Stimulated activated naive CD8-positive, alpha-beta T cell treated with anti-CD3 and anti-CD28 coated beads, Interleukin-15, Interleukin-2, amounts not matched to agents 100 ng/mL and 50 ng/mL, for 24 hours (primary cell): ENCODE results near the gene FOXP4.

Source experiments
- H3K27ac Mint-ChIP-seq: one replicate; pipeline ENCODE4 v1.8.0; 2021; ENCODE audit warnings: mild to moderate bottlenecking, mixed read lengths
- H3K27me3 Mint-ChIP-seq: one replicate; pipeline ENCODE4 v1.8.0; 2021; ENCODE audit warnings: mixed read lengths
- H3K36me3 Mint-ChIP-seq: one replicate; pipeline ENCODE4 v1.8.0; 2021; ENCODE audit warnings: low read depth, mixed read lengths
- H3K4me1 Mint-ChIP-seq: one replicate; pipeline ENCODE4 v1.8.0; 2021; ENCODE audit warnings: low read depth, mixed read lengths
- H3K4me3 Mint-ChIP-seq: one replicate; pipeline ENCODE4 v1.8.0; 2021; ENCODE audit warnings: mild to moderate bottlenecking, mixed read lengths
- H3K9me3 Mint-ChIP-seq: one replicate; pipeline ENCODE4 v1.8.0; 2021; ENCODE audit warnings: mixed read lengths

Gene FOXP4

DNA sequence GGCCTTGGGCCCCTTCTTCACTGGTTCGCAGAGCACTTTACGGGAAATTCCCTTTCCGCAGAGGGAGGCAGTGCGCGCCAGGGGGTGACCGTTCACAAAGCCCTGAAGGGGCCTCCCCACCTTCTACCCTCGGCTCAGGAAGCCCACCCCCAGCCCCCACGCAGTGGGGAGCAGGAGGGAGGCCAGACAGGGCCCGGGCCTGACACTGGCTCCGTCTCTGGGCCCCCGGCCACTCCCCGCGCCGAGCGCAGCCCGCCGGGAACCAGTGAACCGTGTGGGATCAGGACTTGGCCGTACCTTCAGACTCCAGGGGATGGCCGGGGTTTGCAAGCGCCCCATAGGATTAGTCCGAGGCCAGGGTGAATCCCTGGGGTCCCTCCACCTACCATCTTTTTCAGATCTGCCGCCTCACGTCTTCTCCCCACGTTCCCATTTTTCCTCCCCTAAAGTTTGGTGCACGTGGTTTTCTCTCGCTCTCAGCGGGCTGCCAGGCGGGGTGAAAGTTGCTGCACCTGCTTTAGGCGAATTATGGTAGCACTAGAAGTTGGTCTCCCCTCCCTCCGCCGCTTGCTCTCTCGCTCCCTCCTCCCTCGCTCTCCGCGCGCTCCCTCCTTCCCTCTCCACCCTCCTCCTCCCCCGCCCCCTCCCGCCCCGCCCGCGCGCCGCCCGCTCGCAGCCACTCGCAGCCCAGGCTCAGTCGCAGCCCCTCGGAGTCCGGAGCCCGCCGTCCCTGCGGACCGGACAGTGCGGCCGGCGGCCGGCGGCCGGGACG lies at the start of gene FOXP4:
FOXP4 (plus strand) TSS at position 679 of the 772 bp plus-strand sequence. CDS start 19,380 bp downstream, outside the sequence.
- H3K27ac Mint-ChIP-seq, result peak within 1 kb of the TSS; percentile 83
- H3K4me3 Mint-ChIP-seq, result peak within 1 kb of the TSS; percentile 90
- H3K27me3 Mint-ChIP-seq, result peaks cover 12% of the 10 kb centered on the region
- peaks cover 35% of the 10 kb centered on the region for H3K4me1 Mint-ChIP-seq
- no peaks in the 10 kb centered on the region for H3K9me3 Mint-ChIP-seq
- H3K36me3 Mint-ChIP-seq, result peaks cover 9% of the 10 kb centered on the region

DNA sequence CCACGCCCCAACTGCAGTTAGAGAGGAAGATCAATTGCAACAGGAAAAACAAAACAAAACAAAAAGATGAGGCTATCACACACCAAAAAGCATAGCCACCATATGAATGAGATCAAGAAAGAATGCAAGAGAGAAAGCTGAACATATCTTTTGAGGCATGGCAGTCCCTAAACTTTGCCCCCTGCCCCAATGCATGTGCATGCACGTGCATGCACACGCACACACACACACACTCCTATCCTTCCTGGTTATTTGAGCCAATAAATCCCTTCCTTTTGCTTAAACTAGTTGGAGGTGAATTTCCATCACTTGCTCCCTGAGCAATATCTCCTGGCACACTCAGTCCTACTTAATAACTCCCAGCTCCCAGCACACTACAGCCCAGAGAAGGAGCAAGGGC lies 48.6 kb upstream of the FOXP4 start:
- Mint-ChIP-seq H3K4me1 (no peaks in the 10 kb centered on the region), H3K27ac (no peak overlapping the region), H3K36me3 (no peaks in the 10 kb centered on the region), H3K9me3 (no peaks in the 10 kb centered on the region), H3K27me3 (peaks cover 43% of the 10 kb centered on the region), H3K4me3 (no peak overlapping the region)

- Mint-ChIP-seq H3K4me1 (peaks cover 3% of the 10 kb centered on the region), H3K4me3 (no peak overlapping the region), H3K27ac (no peak overlapping the region), H3K36me3 (no peaks in the 10 kb centered on the region), H3K27me3 (peaks cover 44% of the 10 kb centered on the region), H3K9me3 (no peaks in the 10 kb centered on the region)
Measured at GRCh38 chr6:41497994-41498393, 48.2 kb upstream of the FOXP4 start.

GRCh38 chr6:41498968-41499599 lies 47.1 kb upstream of the FOXP4 start:
- H3K9me3 Mint-ChIP-seq, result no peaks in the 10 kb centered on the region
- H3K27me3 Mint-ChIP-seq, result peaks cover 46% of the 10 kb centered on the region
- no peaks in the 10 kb centered on the region for H3K36me3 Mint-ChIP-seq
- H3K4me1 Mint-ChIP-seq, result peaks cover 9% of the 10 kb centered on the region
- H3K27ac Mint-ChIP-seq, result no peak overlapping the region
- H3K4me3 Mint-ChIP-seq, result no peak overlapping the region

DNA sequence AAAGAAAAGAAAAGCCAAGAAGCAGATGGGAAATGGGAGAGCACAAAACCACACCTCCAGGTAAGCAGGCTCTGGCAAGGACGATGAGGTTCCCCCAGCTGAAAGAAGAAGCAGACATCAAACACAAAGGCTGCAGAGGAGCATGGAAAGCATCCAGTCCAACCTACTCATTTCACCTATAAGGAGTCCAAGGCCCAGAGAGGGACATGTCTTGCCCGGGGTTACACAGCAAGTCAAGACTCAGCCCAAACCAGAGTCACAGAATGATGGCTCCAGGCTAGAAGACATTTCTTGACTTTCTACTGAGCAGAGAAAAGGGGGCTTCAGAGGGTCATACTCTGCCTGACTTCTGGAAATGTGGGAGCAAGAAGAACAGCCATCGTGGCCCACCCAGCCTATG lies 45.6 kb upstream of the FOXP4 start:
- Mint-ChIP-seq H3K9me3 (no peaks in the 10 kb centered on the region), H3K36me3 (no peaks in the 10 kb centered on the region), H3K4me1 (peaks cover 22% of the 10 kb centered on the region), H3K4me3 (no peak overlapping the region), H3K27me3 (peaks cover 52% of the 10 kb centered on the region), H3K27ac (no peak overlapping the region)

- Mint-ChIP-seq H3K4me1 (peaks cover 27% of the 10 kb centered on the region), H3K36me3 (no peaks in the 10 kb centered on the region), H3K27me3 (peaks cover 59% of the 10 kb centered on the region), H3K27ac (no peak overlapping the region), H3K9me3 (no peaks in the 10 kb centered on the region), H3K4me3 (no peak overlapping the region)
Measured at GRCh38 chr6:41502566-41502916, 43.6 kb upstream of the FOXP4 start.

DNA sequence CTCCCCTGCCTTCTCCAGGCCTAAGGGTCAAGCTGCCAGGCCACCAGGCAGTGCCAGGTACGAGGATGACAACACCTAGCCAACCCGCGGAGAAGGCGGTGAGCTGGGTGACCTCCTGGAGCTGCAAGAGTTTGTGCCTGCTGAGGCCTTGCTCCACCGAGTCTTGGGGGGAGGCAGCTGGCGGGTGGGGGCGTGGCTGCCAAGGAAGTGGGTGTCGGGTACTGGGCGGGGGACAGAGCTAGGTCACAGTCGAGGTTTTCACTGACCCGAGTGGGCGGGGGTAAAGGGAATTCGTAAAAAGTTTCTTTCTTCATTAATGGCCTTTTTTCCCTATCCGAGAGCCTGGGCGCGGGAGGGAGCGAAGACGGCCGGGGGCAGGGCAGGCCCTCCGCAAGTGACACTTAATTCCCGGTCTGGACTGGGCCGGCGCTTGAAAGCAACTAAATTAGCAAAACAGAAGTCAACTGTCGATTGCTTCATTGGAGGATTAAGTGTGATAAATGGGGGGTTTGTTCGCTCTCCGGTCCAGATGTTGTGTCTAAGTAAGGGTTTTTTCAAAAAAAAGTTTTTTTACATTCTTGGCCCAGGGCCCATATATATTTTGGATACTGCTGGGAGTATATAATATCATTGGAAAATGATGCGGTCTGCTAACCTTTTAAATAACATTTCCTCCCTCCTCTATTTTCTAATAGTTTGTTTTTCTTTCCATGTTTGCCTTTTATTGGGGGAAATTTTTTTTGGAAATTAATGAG lies 43.1 kb upstream of the FOXP4 start:
- H3K27ac Mint-ChIP-seq, result no peak overlapping the region
- peaks cover 60% of the 10 kb centered on the region for H3K27me3 Mint-ChIP-seq
- peaks cover 27% of the 10 kb centered on the region for H3K4me1 Mint-ChIP-seq
- no peaks in the 10 kb centered on the region for H3K9me3 Mint-ChIP-seq
- H3K4me3 Mint-ChIP-seq, result peak overlapping the region; percentile 53
- H3K36me3 Mint-ChIP-seq, result no peaks in the 10 kb centered on the region

DNA sequence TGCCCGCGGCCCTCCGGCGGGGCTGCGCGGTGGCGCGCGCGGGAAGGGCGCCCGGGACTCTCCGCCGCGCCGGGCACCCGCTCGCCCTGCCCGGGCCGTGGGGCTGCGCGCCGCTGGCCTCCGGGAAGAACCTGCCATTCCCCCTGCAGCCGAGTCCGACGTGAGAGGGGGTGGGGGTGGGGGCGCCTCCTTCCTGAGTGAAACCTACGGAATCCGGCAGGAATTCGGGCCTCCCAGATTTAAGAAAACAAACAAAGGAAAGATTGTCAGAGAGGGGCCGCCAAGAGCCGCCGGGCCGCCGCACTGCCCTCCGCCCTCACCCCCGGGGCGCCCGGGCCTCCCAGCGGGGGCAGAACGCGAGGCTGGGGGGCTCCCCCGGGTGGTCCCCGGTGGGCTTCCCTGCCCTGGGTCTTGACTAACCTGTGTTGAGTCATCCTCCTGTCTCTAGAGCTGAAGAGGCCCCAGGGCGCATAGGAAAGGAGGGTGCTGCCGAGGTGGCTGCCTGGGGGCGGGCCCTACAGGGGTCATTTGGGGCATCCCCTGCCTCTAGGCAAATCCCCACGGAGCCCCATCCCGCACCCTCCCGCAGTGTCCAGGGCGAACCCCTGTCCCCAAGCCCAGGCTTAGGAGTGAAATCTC lies 42.2 kb upstream of the FOXP4 start:
- Mint-ChIP-seq H3K4me3 (peak overlapping the region; percentile 77), H3K27ac (peak overlapping the region; percentile 77), H3K36me3 (no peaks in the 10 kb centered on the region)

GRCh38 chr6:41504466-41505121 lies 41.6 kb upstream of the FOXP4 start:
- peaks cover 54% of the 10 kb centered on the region for H3K27me3 Mint-ChIP-seq
- peak overlapping the region; percentile 77 for H3K4me3 Mint-ChIP-seq
- H3K4me1 Mint-ChIP-seq, result peaks cover 27% of the 10 kb centered on the region
- H3K9me3 Mint-ChIP-seq, result no peaks in the 10 kb centered on the region
- peak overlapping the region; percentile 77 for H3K27ac Mint-ChIP-seq
- no peaks in the 10 kb centered on the region for H3K36me3 Mint-ChIP-seq

More for the DNA sequence above, 42.2 kb upstream of the FOXP4 start:
- Mint-ChIP-seq H3K4me1 (peaks cover 27% of the 10 kb centered on the region), H3K9me3 (no peaks in the 10 kb centered on the region), H3K27me3 (peaks cover 58% of the 10 kb centered on the region)

- H3K4me1 Mint-ChIP-seq, result peaks cover 27% of the 10 kb centered on the region
- no peaks in the 10 kb centered on the region for H3K36me3 Mint-ChIP-seq
- H3K9me3 Mint-ChIP-seq, result no peaks in the 10 kb centered on the region
- H3K4me3 Mint-ChIP-seq, result peak overlapping the region; percentile 56
- H3K27ac Mint-ChIP-seq, result peak overlapping the region; percentile 75
- peaks cover 54% of the 10 kb centered on the region for H3K27me3 Mint-ChIP-seq
Measured at GRCh38 chr6:41505122-41506049, 40.8 kb upstream of the FOXP4 start.

DNA sequence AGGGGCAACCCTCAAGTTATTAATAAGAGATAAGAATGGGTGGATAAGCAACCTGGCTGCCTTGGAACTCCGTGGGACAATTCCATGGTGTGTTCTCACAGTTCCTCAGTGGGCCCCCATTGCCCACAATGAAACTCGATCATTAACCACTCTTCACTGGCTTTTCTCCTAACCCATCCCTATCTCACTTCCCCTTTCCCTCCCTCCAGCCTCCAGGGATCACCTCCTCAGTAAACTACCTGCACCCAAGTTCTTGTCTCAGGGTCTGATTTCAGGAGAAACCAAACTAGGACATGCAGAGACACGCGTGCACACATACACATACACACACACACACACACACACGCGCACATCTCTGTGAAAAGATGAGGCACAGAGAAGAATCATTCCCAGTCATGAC lies 37.7 kb upstream of the FOXP4 start:
- Mint-ChIP-seq H3K4me3 (no peak overlapping the region), H3K27ac (no peak overlapping the region), H3K27me3 (peaks cover 36% of the 10 kb centered on the region), H3K9me3 (no peaks in the 10 kb centered on the region), H3K36me3 (no peaks in the 10 kb centered on the region), H3K4me1 (peaks cover 20% of the 10 kb centered on the region)

DNA sequence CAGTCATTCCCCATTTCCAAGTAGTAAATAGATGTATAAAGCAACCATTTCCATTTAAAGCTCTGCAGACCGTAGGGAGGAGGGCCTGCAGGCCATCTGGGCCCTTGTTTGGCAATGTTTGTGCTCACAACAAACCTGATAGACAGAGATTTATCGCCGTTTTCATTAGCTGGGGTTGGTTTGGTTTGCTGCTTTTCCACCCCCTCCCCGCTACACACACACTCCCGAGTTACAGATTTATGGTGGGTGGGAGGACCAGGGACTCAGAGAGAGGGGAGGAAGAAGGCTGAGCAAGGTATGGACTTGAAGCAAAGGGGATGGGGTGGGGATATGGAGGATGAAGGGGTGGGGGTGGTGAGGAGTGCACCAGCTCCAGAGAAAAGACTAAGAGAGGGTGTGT lies 36.6 kb upstream of the FOXP4 start:
- H3K27ac Mint-ChIP-seq, result no peak overlapping the region
- no peaks in the 10 kb centered on the region for H3K36me3 Mint-ChIP-seq
- H3K27me3 Mint-ChIP-seq, result peaks cover 30% of the 10 kb centered on the region
- H3K4me1 Mint-ChIP-seq, result peaks cover 14% of the 10 kb centered on the region
- H3K9me3 Mint-ChIP-seq, result no peaks in the 10 kb centered on the region
- H3K4me3 Mint-ChIP-seq, result no peak overlapping the region

DNA sequence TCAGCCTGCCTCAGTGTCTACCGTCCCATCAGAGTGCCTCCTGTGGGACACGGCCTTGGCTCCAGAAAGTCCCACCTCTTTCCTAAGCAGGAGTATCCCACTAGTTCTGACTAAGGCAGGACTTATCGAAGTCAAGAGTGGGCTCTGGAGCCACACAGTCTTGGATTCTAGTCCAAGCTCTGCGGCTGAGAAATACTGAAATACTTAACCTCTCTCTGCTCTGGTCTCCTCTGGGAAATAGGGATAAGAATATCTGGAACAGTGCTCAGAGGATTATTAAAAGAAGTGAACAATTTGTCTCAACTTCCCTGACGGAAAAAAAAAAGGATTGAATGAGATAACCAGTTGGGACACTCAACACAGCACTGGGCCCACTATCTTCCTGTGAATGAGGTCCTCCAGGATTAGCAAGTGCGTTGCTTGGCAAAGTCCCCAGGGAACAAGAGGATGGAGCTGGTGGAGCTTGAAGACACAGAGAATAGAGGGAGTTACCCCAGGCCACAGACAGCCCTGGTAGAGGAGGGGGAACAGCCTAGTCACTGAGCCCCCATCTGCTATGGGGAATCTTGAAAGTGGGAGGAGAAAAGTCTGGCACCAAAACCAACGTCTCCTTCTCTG lies 34.6 kb upstream of the FOXP4 start:
- Mint-ChIP-seq H3K4me3 (no peak overlapping the region), H3K9me3 (no peaks in the 10 kb centered on the region), H3K36me3 (no peaks in the 10 kb centered on the region), H3K4me1 (no peaks in the 10 kb centered on the region), H3K27ac (no peak overlapping the region), H3K27me3 (peaks cover 15% of the 10 kb centered on the region)
